Liver (tissue), 9 donors: ENCODE results near the gene ZCCHC18. TPM values are rescaled to one million over a fixed set of nuclear protein-coding genes. Genes with fewer than 3 reads are reported as not detected.
A peak's percentile ranks its signal among the peaks of the same experiment; 100 is the strongest.

Experiments used
- DNase-seq: peaks from one replicate; pipeline ENCODE4 v3.0.0-alpha.2; 2017; ENCODE audit warnings: low spot score
- H3K27ac ChIP-seq, 2 donors: one replicate each; pipeline ENCODE4 v1.7.0; 2013; ENCODE audit warnings: inconsistent platforms in 2 of 2, low read length in 2 of 2, control low read depth in 1 of 2, low read depth in 1 of 2, mild to moderate bottlenecking in 1 of 2
- H3K27me3 ChIP-seq, 4 donors: one replicate each; pipeline versions ENCODE4 v1.6.1 to v1.7.0; 2013; ENCODE audit warnings: low read length in 3 of 4, inconsistent platforms in 1 of 4, mild to moderate bottlenecking in 1 of 4, moderate library complexity in 1 of 4; ENCODE audit not compliant: control insufficient read depth in 4 of 4, insufficient read depth in 4 of 4
- H3K36me3 ChIP-seq, 4 donors: one replicate each; pipeline versions ENCODE4 v1.6.1 to v1.7.0; 2013; ENCODE audit warnings: low read length in 3 of 4, mild to moderate bottlenecking in 3 of 4, low read depth in 1 of 4, moderate library complexity in 1 of 4; ENCODE audit not compliant: control insufficient read depth in 4 of 4, insufficient read depth in 3 of 4
- H3K4me1 ChIP-seq, 4 donors: one replicate each; pipeline versions ENCODE4 v1.6.1 to v1.7.0; 2013; ENCODE audit warnings: low read length in 3 of 4, mild to moderate bottlenecking in 3 of 4, moderate library complexity in 1 of 4; ENCODE audit not compliant: control insufficient read depth in 4 of 4, insufficient read depth in 4 of 4
- H3K4me3 ChIP-seq, 3 donors: one replicate each; pipeline versions ENCODE4 v1.6.1 to v1.7.0; 2013; ENCODE audit warnings: low read length in 3 of 3, control low read depth in 1 of 3, low read depth in 1 of 3, mild to moderate bottlenecking in 1 of 3
- H3K9ac ChIP-seq, 2 donors: one replicate each; pipeline ENCODE4 v1.7.0; 2013; ENCODE audit warnings: low read length in 2 of 2, mild to moderate bottlenecking in 2 of 2, moderate library complexity in 2 of 2, control low read depth in 1 of 2, low read depth in 1 of 2
- H3K9me3 ChIP-seq, 4 donors: one replicate each; pipeline versions ENCODE4 v1.6.1 to v1.7.0; 2013; ENCODE audit warnings: low read length in 3 of 4; ENCODE audit not compliant: control insufficient read depth in 4 of 4
- GABPA ChIP-seq, 2 donors: IDR thresholded peaks in 1 of 2; conservative IDR thresholded peaks in 1 of 2; 2 replicates each; pipeline ENCODE4 v1.6.1; 2016; ENCODE audit warnings: antibody characterized with exemption in 2 of 2, mild to moderate bottlenecking in 1 of 2, moderate library complexity in 1 of 2
- HNF4G ChIP-seq: IDR thresholded peaks from 2 replicates; pipeline ENCODE4 v1.6.1; 2016; ENCODE audit warnings: antibody characterized with exemption
- JUND ChIP-seq, 2 donors: IDR thresholded peaks; 2 replicates each; pipeline ENCODE4 v1.6.1; 2016; ENCODE audit warnings: antibody characterized with exemption in 2 of 2
- NR2F2 ChIP-seq: IDR thresholded peaks from 2 replicates; pipeline ENCODE4 v1.6.1; 2016; ENCODE audit warnings: antibody characterized with exemption
- RAD21 ChIP-seq, 2 donors: IDR thresholded peaks; 2 replicates each; pipeline ENCODE4 v1.6.1; 2016; ENCODE audit warnings: antibody characterized with exemption in 2 of 2, mild to moderate bottlenecking in 2 of 2
- RXRA ChIP-seq, 2 donors: IDR thresholded peaks; 2 replicates each; pipeline ENCODE4 v1.6.1; 2017 to 2018; ENCODE audit warnings: antibody characterized with exemption in 2 of 2, mild to moderate bottlenecking in 1 of 2
- TAF1 ChIP-seq: conservative IDR thresholded peaks from 2 replicates; pipeline ENCODE4 v1.6.1; 2016; ENCODE audit warnings: antibody characterized with exemption, mild to moderate bottlenecking
- WGBS: extraction: QIAGEN DNeasy Blood & Tissue Kit; methylation state at CpG from one replicate; pipeline ENCODE4 v1.1.7; 2013; 5-methylcytosine and 5-hydroxymethylcytosine counted together
- polyA plus RNA-seq, 2 donors: library from polyadenylated mRNA; stranded (reverse) in 1 of 2; unstranded in 1 of 2; fragments of 200-250 nt in 1 of 2; fragments of >200 nt in 1 of 2; fragmentation: Nextera tagmentation in 1 of 2; extraction: Ambion mirVana in 1 of 2; gene quantifications; one replicate each; pipeline versions ENCODE4 v1.2.1 to v1.2.3, GENCODE V29; 2013 to 2015
- total RNA-seq, 2 donors: library from RNA; depleted of rRNA; stranded (reverse); fragments of >200 nt; gene quantifications; one replicate each; pipeline ENCODE4 v1.2.3, GENCODE V29; 2014
- TF ChIP-seq, protein P1 (sequence below): fragments of 150-350 bp; IDR thresholded peaks from 2 replicates; pipeline ENCODE4 v1.5.1; 2017; ENCODE audit warnings: improper control_type of control experiment, low read depth, low read length; ENCODE audit not compliant: missing input control
- TF ChIP-seq, protein P2 (sequence below): IDR thresholded peaks from 2 replicates; pipeline ENCODE4 v1.6.1; 2016; ENCODE audit warnings: antibody characterized with exemption
- TF ChIP-seq, protein P3 (sequence below): IDR thresholded peaks from 2 replicates; pipeline ENCODE4 v1.6.1; 2016; ENCODE audit warnings: antibody characterized with exemption
- TF ChIP-seq, protein P4 (sequence below): IDR thresholded peaks from 2 replicates; pipeline ENCODE4 v1.6.1; 2016; ENCODE audit warnings: antibody characterized with exemption
- donor health status: healthy.
- donor health status: healthy.
- donor health status: healthy.
- donor health status: healthy.
- donor health status: healthy.

Gene ZCCHC18
- total and polyA plus RNA-seq, 4 donors, result 0.05 to 0.25 (median 0.09) TPM; not detected in 1

DNA sequence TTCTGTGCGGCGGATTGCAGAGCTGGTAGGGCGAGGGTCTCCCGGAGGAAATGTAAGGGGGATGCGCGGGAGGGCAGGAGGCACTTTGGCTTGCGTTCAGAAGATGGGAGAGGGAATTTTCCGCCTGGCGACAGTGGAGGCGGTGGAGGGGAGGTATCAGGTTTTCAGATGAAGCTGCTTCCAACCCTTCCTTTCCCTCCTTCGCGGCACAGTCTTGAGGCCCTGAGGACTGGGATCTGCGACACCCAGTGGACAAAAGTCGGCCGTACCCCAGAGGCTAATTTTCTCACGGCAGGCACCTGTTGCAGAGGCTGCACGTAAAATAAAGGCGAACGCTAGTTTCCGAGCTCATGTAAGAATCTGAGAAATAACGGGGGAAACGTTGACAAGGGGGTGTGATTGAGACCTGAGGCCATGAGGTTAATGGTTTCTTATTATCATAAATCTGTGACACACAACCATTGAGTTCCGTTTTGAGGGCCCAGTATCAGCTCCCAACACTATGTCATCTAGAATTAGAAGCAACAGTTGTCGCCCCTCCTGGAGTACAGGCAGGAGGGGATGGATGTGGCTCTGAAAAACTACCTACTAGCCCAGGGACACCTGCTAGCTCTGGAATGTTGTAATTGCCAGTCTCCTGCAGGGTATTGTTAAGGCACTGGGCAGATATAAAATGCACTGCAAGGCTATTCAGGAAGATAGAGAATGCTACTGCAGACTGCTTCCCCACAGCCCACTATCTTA is 1.1 kb downstream of the ZCCHC18 start:
- no peaks in the 10 kb centered on the region for H3K36me3 ChIP-seq
- H3K27ac ChIP-seq, result no peak overlapping the region
- no peak for DNase-seq
- 10% methylated on average over 24 of the region's 24 CpGs for WGBS
- peak overlapping the region in 1 of 3 donors; percentile 62 for H3K4me3 ChIP-seq
- peaks cover 0 to 5% (median 1%) of the 10 kb centered on the region in 4 donors for H3K4me1 ChIP-seq
- H3K27me3 ChIP-seq, result peaks cover 0 to 11% (median 1%) of the 10 kb centered on the region in 4 donors
- no peak overlapping the region for H3K9ac ChIP-seq
- no peaks in the 10 kb centered on the region for H3K9me3 ChIP-seq
- TF ChIP-seq HNF4G, result no peak
- TF ChIP-seq RAD21 (IDR thresholded peaks at IDR 0.05), result peak; percentile 43 to 64
- TF ChIP-seq RXRA (IDR thresholded peaks at IDR 0.05), result no peak
- TF ChIP-seq, protein P1, sequence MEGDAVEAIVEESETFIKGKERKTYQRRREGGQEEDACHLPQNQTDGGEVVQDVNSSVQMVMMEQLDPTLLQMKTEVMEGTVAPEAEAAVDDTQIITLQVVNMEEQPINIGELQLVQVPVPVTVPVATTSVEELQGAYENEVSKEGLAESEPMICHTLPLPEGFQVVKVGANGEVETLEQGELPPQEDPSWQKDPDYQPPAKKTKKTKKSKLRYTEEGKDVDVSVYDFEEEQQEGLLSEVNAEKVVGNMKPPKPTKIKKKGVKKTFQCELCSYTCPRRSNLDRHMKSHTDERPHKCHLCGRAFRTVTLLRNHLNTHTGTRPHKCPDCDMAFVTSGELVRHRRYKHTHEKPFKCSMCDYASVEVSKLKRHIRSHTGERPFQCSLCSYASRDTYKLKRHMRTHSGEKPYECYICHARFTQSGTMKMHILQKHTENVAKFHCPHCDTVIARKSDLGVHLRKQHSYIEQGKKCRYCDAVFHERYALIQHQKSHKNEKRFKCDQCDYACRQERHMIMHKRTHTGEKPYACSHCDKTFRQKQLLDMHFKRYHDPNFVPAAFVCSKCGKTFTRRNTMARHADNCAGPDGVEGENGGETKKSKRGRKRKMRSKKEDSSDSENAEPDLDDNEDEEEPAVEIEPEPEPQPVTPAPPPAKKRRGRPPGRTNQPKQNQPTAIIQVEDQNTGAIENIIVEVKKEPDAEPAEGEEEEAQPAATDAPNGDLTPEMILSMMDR, result peak; percentile 33

DNA sequence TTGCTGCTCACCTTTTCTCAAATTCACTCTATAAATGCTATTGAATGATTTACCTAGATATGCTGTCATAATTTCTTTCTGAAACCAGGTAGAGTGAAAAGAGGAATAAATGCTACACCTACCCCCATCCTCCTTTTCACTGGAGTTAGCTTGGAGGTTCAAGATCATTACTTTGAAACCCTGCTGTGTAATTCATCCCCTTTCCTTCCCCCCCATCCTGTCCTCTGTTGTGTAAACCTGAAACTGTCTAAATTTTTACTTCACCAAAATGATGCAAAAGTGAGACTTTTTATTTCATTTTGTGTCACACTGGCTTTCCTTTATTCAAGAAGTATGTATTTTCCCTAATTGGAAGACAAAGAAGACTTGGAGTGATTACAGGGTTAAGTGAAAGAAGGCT is 5.4 kb downstream of the ZCCHC18 start:
- peaks cover 0 to 8% (median 1%) of the 10 kb centered on the region in 4 donors for H3K27me3 ChIP-seq
- TF ChIP-seq, protein P2, sequence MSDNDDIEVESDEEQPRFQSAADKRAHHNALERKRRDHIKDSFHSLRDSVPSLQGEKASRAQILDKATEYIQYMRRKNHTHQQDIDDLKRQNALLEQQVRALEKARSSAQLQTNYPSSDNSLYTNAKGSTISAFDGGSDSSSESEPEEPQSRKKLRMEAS, result no peak
- TF ChIP-seq JUND (IDR thresholded peaks at IDR 0.05) (no peak), TAF1 (no peak), GABPA (IDR thresholded peaks at IDR 0.05 in 1 of 2, conservative IDR thresholded peaks at IDR 0.05 in 1 of 2) (no peak), RAD21 (IDR thresholded peaks at IDR 0.05) (no peak), HNF4G (no peak)
- TF ChIP-seq, protein P3, sequence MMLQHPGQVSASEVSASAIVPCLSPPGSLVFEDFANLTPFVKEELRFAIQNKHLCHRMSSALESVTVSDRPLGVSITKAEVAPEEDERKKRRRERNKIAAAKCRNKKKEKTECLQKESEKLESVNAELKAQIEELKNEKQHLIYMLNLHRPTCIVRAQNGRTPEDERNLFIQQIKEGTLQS, result no peak
- no peak for DNase-seq
- H3K9me3 ChIP-seq, result no peaks in the 10 kb centered on the region
- peaks cover 0 to 2% (median under 1%) of the 10 kb centered on the region in 4 donors for H3K4me1 ChIP-seq
- no peaks in the 10 kb centered on the region for H3K36me3 ChIP-seq
- H3K9ac ChIP-seq, result no peak overlapping the region
- H3K4me3 ChIP-seq, result no peak overlapping the region
- no peak overlapping the region for H3K27ac ChIP-seq

DNA sequence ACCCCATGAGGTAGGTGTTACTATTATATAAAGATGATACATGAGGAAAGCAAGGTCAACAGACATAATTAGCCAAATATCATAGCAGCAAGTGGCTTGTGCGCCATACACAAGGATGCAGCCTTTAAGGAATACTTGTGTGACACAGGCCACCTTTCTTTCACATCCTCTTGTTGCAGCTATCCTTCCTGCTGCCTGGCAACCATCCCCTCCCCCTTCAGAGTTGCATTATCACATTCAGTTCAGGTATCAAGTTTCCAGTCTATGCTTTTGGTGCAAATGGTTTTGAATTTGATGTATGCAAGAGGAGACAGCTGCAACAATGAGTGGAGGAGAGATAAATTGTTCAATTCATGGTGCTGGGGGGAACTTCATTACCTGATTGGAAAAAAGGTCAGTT is 6.4 kb downstream of the ZCCHC18 start:
- no peaks in the 10 kb centered on the region for H3K9me3 ChIP-seq
- H3K36me3 ChIP-seq, result no peaks in the 10 kb centered on the region
- H3K27ac ChIP-seq, result no peak overlapping the region
- TF ChIP-seq GABPA (IDR thresholded peaks at IDR 0.05 in 1 of 2, conservative IDR thresholded peaks at IDR 0.05 in 1 of 2) (no peak), JUND (IDR thresholded peaks at IDR 0.05) (no peak), NR2F2 (no peak), RAD21 (IDR thresholded peaks at IDR 0.05) (no peak)
- TF ChIP-seq, protein P4, sequence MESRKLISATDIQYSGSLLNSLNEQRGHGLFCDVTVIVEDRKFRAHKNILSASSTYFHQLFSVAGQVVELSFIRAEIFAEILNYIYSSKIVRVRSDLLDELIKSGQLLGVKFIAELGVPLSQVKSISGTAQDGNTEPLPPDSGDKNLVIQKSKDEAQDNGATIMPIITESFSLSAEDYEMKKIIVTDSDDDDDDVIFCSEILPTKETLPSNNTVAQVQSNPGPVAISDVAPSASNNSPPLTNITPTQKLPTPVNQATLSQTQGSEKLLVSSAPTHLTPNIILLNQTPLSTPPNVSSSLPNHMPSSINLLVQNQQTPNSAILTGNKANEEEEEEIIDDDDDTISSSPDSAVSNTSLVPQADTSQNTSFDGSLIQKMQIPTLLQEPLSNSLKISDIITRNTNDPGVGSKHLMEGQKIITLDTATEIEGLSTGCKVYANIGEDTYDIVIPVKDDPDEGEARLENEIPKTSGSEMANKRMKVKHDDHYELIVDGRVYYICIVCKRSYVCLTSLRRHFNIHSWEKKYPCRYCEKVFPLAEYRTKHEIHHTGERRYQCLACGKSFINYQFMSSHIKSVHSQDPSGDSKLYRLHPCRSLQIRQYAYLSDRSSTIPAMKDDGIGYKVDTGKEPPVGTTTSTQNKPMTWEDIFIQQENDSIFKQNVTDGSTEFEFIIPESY, result no peak
- DNase-seq, result no peak
- 91% methylated on average over 1 of the region's 1 CpG for WGBS
- H3K9ac ChIP-seq, result no peak overlapping the region
- peaks cover 0 to 8% (median 1%) of the 10 kb centered on the region in 4 donors for H3K27me3 ChIP-seq
- no peaks in the 10 kb centered on the region for H3K4me1 ChIP-seq
- H3K4me3 ChIP-seq, result no peak overlapping the region
